ENCODE measurements around the gene CAMK1D. TPM values are rescaled to one million over a fixed set of nuclear protein-coding genes. Genes with fewer than 3 reads are reported as not detected.

CAMK1D gene
- total RNA-seq, 2 donors from 2014 or later: 4.8 to 14.5 TPM

GRCh38 chr10:12819071-12819470, 469.7 kb downstream of the CAMK1D start:
- no peak for DNase-seq (ENCODE audit: low spot score)
- H3K27ac ChIP-seq: no peak overlapping the region
- TF ChIP-seq CTCF (IDR thresholded peaks at IDR 0.05): no peak
- TF ChIP-seq POLR2AphosphoS5 (IDR thresholded peaks at IDR 0.05): no peak
- no peak for TF ChIP-seq POLR2A (IDR thresholded peaks at IDR 0.05)
- 76% methylated on average over 7 of the region's 7 CpGs for WGBS
- H3K36me3 ChIP-seq: no peaks in the 10 kb centered on the region
- no peak overlapping the region for H3K4me3 ChIP-seq
- H3K9me3 ChIP-seq: no peaks in the 10 kb centered on the region
- no peaks in the 10 kb centered on the region for H3K27me3 ChIP-seq (replicated peaks; ENCODE audit: insufficient read depth)
- intact Hi-C loops (cut with DNase I): no loop called here
- no peaks in the 10 kb centered on the region for H3K4me1 ChIP-seq (replicated peaks)

- H3K27me3 ChIP-seq (replicated peaks; ENCODE audit: insufficient read depth): no peaks in the 10 kb centered on the region
- no peak for TF ChIP-seq CTCF (IDR thresholded peaks at IDR 0.05)
- TF ChIP-seq POLR2A (IDR thresholded peaks at IDR 0.05): no peak
- no peak for TF ChIP-seq POLR2AphosphoS5 (IDR thresholded peaks at IDR 0.05)
- no peak overlapping the region for H3K4me3 ChIP-seq
- H3K27ac ChIP-seq: no peak overlapping the region
- no peak for DNase-seq (ENCODE audit: low spot score)
- intact Hi-C loops (cut with DNase I): no loop called here
- no peaks in the 10 kb centered on the region for H3K36me3 ChIP-seq
- H3K4me1 ChIP-seq (replicated peaks): no peaks in the 10 kb centered on the region
- WGBS: 97% methylated on average over 10 of the region's 10 CpGs
- H3K9me3 ChIP-seq: no peaks in the 10 kb centered on the region
Measured at GRCh38 chr10:12819656-12820055, 470.3 kb downstream of the CAMK1D start.

GRCh38 chr10:12822126-12822892, 473.0 kb downstream of the CAMK1D start:
- intact Hi-C loops (cut with DNase I): no loop called here
- DNase-seq (ENCODE audit: low spot score): no peak
- H3K4me1 ChIP-seq (replicated peaks): no peaks in the 10 kb centered on the region
- WGBS: 72% methylated on average over 16 of the region's 16 CpGs
- no peaks in the 10 kb centered on the region for H3K9me3 ChIP-seq
- H3K4me3 ChIP-seq: no peak overlapping the region
- H3K36me3 ChIP-seq: no peaks in the 10 kb centered on the region
- H3K27ac ChIP-seq: no peak overlapping the region
- TF ChIP-seq POLR2A (IDR thresholded peaks at IDR 0.05): no peak
- TF ChIP-seq CTCF (IDR thresholded peaks at IDR 0.05): no peak
- no peak for TF ChIP-seq POLR2AphosphoS5 (IDR thresholded peaks at IDR 0.05)
- H3K27me3 ChIP-seq (replicated peaks; ENCODE audit: insufficient read depth): no peaks in the 10 kb centered on the region

- Histone ChIP-seq H3K27ac (no peak overlapping the region), H3K36me3 (no peaks in the 10 kb centered on the region), H3K27me3 (replicated peaks; ENCODE audit: insufficient read depth) (no peaks in the 10 kb centered on the region), H3K4me3 (no peak overlapping the region), H3K4me1 (replicated peaks) (no peaks in the 10 kb centered on the region), H3K9me3 (no peaks in the 10 kb centered on the region)
- intact Hi-C loops (cut with DNase I): no loop called here
- no peak for DNase-seq (ENCODE audit: low spot score)
- TF ChIP-seq POLR2AphosphoS5 (IDR thresholded peaks at IDR 0.05) (no peak), CTCF (IDR thresholded peaks at IDR 0.05) (no peak), POLR2A (IDR thresholded peaks at IDR 0.05) (no peak)
- WGBS: 70% methylated on average over 3 of the region's 3 CpGs
Measured at GRCh38 chr10:12822893-12823170, 473.5 kb downstream of the CAMK1D start.

GRCh38 chr10:12823328-12823727, 474.0 kb downstream of the CAMK1D start:
- Histone ChIP-seq H3K36me3 (no peaks in the 10 kb centered on the region), H3K27me3 (replicated peaks; ENCODE audit: insufficient read depth) (no peaks in the 10 kb centered on the region), H3K4me1 (replicated peaks) (no peaks in the 10 kb centered on the region), H3K9me3 (no peaks in the 10 kb centered on the region), H3K27ac (no peak overlapping the region), H3K4me3 (no peak overlapping the region)
- TF ChIP-seq CTCF (IDR thresholded peaks at IDR 0.05) (no peak), POLR2AphosphoS5 (IDR thresholded peaks at IDR 0.05) (no peak), POLR2A (IDR thresholded peaks at IDR 0.05) (no peak)
- WGBS: 56% methylated on average over 3 of the region's 3 CpGs
- DNase-seq (ENCODE audit: low spot score): no peak
- intact Hi-C loops (cut with DNase I): no loop called here
